ENCODE measurements around the gene SYTL3. TPM values are rescaled to one million over a fixed set of nuclear protein-coding genes. Genes with fewer than 3 reads are reported as not detected.

Gene SYTL3
- total RNA-seq, 1 experiment from 2014 or later, result 1.8 TPM

DNA sequence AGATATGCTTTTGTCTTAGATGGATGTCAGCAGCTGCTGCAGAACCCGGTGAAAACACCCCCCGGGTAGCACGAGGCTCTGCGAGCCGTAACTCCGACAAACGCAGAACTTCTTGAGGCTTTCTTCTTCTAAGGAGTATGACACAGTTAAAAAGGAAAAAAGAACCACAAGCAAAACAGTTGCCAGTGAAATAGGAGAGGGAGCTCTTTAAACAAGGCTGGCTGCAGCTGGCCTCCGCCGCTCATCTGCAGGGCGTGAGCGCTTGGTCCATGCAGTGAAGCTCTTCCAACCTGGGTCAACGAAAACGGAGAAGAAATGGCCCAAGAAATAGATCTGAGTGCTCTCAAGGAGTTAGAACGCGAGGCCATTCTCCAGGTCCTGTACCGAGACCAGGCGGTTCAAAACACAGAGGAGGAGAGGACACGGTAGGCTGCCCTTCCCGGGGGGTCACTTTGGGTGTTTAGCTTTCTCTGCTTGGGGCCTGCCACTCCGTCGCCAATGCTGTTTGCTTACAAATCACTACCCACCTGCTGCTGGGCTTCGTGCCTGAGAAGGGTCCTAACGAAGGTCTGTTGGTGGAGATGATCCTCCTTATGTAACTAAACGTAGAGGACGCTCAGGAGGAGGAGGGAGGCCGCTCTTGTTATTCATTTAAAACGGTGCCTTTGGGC, 13.2 kb downstream of the SYTL3 start:
- Histone ChIP-seq H4K20me1 (ENCODE audit: low read length) (no peaks in the 10 kb centered on the region), H3K9me2 (replicated peaks; ENCODE audit: low read length) (no peaks in the 10 kb centered on the region), H3K4me3 (ENCODE audit: low read length) (peak overlapping the region; percentile 57), H3K9me3 (ENCODE audit: low read length) (no peaks in the 10 kb centered on the region), H3K27ac (ENCODE audit: low read length) (no peak overlapping the region), H3K9ac (ENCODE audit: low read length) (no peak overlapping the region), H3K79me2 (ENCODE audit: low read length) (no peaks in the 10 kb centered on the region), H3K4me2 (ENCODE audit: low read length) (peak overlapping the region; percentile 74), H3K27me3 (ENCODE audit: low read length) (no peaks in the 10 kb centered on the region), H3K4me1 (ENCODE audit: insufficient read depth, low read length) (peaks cover 15% of the 10 kb centered on the region), H3K36me3 (ENCODE audit: low read depth, low read length) (no peaks in the 10 kb centered on the region), H2AFZ (ENCODE audit: low read length) (peak overlapping the region; percentile 82), H3F3A (ENCODE audit: low read length, unreplicated experiment) (no peaks in the 10 kb centered on the region)
- intact Hi-C loops (cut with micrococcal nuclease), result no loop called here
- ATAC-seq, result peak; percentile 80
- ChIA-PET POLR2A (ENCODE audit: unreplicated experiment) (interaction anchor here (0.6 kb wide), 1 partner anchor 1064 kb away, joined by 3 read pairs; the partner anchor contains the start of gene WTAP), CTCF (interaction anchor here (0.5 to 0.9 kb wide), 2 partner anchors 28 to 441 kb away, joined by 4 to 5 read pairs; no protein-coding TSS in a partner anchor)
- DNase-seq, result peak; percentile 24
- TF ChIP-seq EZH2phosphoT487 (IDR thresholded peaks at IDR 0.05; ENCODE audit: borderline replicate concordance, low read length) (no peak), EZH2 (IDR thresholded peaks at IDR 0.05; ENCODE audit: low read length, unreplicated experiment) (no peak)
- TF ChIP-seq, protein P1, sequence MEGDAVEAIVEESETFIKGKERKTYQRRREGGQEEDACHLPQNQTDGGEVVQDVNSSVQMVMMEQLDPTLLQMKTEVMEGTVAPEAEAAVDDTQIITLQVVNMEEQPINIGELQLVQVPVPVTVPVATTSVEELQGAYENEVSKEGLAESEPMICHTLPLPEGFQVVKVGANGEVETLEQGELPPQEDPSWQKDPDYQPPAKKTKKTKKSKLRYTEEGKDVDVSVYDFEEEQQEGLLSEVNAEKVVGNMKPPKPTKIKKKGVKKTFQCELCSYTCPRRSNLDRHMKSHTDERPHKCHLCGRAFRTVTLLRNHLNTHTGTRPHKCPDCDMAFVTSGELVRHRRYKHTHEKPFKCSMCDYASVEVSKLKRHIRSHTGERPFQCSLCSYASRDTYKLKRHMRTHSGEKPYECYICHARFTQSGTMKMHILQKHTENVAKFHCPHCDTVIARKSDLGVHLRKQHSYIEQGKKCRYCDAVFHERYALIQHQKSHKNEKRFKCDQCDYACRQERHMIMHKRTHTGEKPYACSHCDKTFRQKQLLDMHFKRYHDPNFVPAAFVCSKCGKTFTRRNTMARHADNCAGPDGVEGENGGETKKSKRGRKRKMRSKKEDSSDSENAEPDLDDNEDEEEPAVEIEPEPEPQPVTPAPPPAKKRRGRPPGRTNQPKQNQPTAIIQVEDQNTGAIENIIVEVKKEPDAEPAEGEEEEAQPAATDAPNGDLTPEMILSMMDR (conservative IDR thresholded peaks at IDR 0.05; ENCODE audit: low read depth, low read length), result no peak
- BruUV-seq (replicated peaks), result no TSS peak

DNA sequence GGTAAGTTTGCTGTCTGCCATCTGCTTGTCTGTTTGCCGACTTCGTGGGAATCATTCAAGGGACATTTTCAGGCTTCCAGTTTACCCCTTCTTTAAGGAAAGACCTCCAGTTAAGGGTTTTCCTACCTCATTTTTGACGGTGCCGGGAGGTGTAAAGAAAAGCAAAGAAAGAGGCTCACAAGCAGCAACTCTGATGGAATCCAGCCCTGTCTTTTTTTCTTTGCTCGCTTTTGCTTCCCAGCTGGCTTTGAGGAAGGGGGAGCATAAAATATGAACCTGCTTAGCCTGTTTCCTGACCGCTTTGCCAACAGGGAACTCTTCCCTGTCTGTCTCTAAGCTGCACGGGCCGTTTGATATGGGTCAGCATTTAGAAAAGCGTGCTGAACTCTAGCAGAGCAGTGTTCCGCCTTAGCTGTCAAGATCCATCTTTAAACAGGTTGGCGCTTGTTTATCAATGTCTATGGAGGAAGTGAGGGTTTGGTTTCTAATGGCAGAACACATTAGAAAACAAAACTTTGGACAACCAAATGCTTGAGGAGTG, 13.8 kb downstream of the SYTL3 start:
- CTCF ChIA-PET, result interaction anchor here (0.9 kb wide), 1 partner anchor 28 kb away, joined by 5 read pairs; no protein-coding TSS in a partner anchor
- BruUV-seq (replicated peaks), result no TSS peak

More for the DNA sequence above, 13.8 kb downstream of the SYTL3 start:
- no peaks in the 10 kb centered on the region for H3K9me2 ChIP-seq (replicated peaks; ENCODE audit: low read length)
- H2AFZ ChIP-seq (ENCODE audit: low read length), result peak overlapping the region; percentile 82
- peak overlapping the region; percentile 74 for H3K4me2 ChIP-seq (ENCODE audit: low read length)
- TF ChIP-seq EZH2 (IDR thresholded peaks at IDR 0.05; ENCODE audit: low read length, unreplicated experiment) (no peak), EZH2phosphoT487 (IDR thresholded peaks at IDR 0.05; ENCODE audit: borderline replicate concordance, low read length) (no peak)
- TF ChIP-seq, protein P1 (conservative IDR thresholded peaks at IDR 0.05; ENCODE audit: low read depth, low read length), result no peak
- DNase-seq (peak; percentile 65), ATAC-seq (peak; percentile 47)
- H3K36me3 ChIP-seq (ENCODE audit: low read depth, low read length), result no peaks in the 10 kb centered on the region
- H3F3A ChIP-seq (ENCODE audit: low read length, unreplicated experiment), result no peaks in the 10 kb centered on the region
- no peaks in the 10 kb centered on the region for H4K20me1 ChIP-seq (ENCODE audit: low read length)
- H3K4me3 ChIP-seq (ENCODE audit: low read length), result peak overlapping the region; percentile 57
- H3K27me3 ChIP-seq (ENCODE audit: low read length), result no peaks in the 10 kb centered on the region
- no peaks in the 10 kb centered on the region for H3K9me3 ChIP-seq (ENCODE audit: low read length)
- no peaks in the 10 kb centered on the region for H3K79me2 ChIP-seq (ENCODE audit: low read length)
- POLR2A ChIA-PET (ENCODE audit: unreplicated experiment), result no interaction called here
- no peak overlapping the region for H3K27ac ChIP-seq (ENCODE audit: low read length)
- H3K4me1 ChIP-seq (ENCODE audit: insufficient read depth, low read length), result peaks cover 15% of the 10 kb centered on the region
- intact Hi-C loops (cut with micrococcal nuclease), result no loop called here
- H3K9ac ChIP-seq (ENCODE audit: low read length), result no peak overlapping the region

All from PC-3 (cell line).